ENCODE results near the gene TMEM126B. TPM values are rescaled to one million over a fixed set of nuclear protein-coding genes. Genes with fewer than 3 reads are reported as not detected.

Gene TMEM126B
- 38.3 and 58.6 TPM in 2 replicates for total RNA-seq

GRCh38 chr11:85627998-85628770 is at the start of gene TMEM126B:
Gene TMEM126B (plus strand): TSS chr11:85628593. CDS start chr11:85628608, 15 bp downstream.

DNA sequence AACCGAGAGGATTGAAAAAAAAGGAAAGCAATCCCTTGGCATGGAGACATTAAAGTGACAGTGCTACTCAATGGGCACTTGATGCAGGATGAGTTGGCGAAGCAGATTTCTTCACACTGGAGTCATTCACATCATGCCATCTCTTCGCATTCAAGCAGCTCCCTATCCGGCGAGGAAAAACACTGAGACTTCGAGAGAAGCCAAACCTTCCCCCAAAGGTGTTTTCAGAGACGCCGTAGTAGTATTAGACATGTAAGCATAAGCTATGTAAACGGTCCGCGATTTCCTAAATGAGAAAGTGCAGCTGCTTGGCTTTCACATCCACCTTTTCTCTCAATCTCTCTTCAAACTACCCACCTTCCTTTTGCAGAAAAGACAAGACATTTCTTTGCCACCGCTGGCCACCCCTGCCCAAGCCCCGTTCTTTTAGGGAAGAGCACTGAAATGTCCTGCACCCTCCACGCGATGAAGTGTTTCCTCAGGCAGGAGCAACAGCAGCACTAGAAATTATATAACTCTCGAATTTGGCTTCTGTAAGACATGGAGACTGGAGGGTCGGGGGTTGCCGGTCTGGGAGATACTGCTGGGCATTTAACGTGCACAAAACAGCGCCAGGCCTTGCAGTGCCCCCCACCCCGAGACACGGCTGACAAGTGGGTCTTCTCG is 928 bp upstream of the TMEM126B start, which contains the start of gene DLG2:
TSS of gene DLG2 (minus strand) at position 13 of the 666 bp plus-strand sequence.

GRCh38 chr11:85647604-85648299 is 19.4 kb downstream of the TMEM126B start, which contains the start of gene TMEM126A:
Gene TMEM126A (plus strand): TSS chr11:85647967. CDS start chr11:85650256, 2,289 bp downstream.

DNA sequence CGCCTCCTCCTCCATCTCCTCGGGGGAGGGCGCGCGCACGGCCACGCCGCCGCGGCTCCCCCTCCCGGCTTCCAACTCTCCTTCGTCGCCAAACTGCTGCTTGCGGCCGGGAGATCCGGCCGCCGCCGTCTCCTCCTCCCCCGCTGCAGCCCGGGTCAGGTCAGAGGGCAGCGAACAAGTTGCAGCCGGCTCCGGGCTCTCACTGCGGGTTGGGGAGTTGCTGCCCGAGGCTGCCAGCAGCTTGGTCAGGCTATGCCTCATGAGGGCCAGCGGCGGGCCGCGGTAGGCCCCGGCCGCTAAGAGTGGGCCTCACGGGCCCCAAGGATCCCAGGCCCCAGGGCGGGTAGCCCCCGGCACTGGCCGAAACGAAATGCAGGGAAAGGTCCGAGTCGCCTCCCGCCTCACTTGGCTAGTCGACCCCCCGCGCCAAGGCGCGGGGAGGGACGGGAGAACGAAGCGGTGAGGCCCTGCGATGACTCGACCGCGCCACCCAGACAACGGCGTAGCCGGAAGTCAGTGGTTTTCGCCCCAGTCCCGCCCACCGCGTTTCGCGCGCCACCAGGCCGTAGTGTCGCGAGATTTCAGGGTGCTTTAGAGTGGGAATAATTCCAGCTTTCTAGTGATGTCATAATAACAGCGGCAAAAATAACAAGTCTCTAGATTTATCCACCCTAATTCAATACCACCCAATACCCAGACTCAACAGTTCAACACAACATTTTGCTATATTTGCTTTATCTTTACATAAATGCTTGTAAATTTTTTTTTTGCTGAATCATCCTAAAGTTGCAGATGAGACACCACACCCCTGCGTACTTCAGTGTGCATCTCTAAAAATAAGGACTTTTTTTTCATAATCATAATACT is 36.5 kb downstream of the TMEM126B start, which contains the start of gene CREBZF:
TSS of gene CREBZF (minus strand) at position 515 of the 867 bp plus-strand sequence. CDS start at position 261, 254 bp downstream.

DNA sequence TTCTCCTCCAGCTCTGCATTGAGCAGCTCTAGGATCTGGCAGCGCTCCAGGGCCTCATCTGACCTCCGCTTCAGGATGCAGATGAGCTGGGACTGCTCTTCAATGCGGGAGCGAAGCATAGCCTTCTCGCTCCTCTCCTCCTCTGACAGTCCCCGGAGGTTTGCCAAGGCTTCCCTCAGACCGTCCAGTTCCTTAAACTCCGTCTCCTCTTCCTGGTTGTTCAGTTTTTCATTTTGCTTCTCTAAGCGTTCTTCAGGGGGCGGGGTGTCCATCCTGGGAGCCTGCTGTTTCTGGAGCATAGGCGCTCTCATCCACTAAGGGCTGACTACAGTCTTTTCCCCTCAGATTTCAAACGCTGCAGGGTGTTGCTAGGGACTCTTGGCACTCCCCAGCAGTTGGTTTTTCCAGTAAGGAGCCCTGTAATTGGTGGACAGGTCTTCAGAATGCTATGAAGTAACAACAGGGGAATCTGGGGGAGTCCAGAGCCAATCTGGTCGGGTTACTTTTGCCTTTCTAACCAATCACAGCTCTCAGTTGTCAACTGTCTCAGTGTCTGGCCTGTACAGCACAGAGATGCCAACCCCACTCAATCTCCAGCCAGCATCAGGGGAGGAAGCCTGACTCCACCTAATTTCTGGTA is 57.5 kb downstream of the TMEM126B start, which contains the start of gene CCDC89:
TSS of gene CCDC89 (minus strand) at position 376 of the 640 bp plus-strand sequence. CDS start at position 311, 65 bp downstream.

Other genes starting within 250 kb of the TMEM126B start
- 0.26 and 1.6 TPM in 2 replicates for gene DLG2, start 1.2 kb upstream of the TMEM126B start, total RNA-seq
- gene TMEM126A, start 19.4 kb downstream of the TMEM126B start, total RNA-seq: 18.8 and 42.4 TPM in 2 replicates
- 18.5 and 26.9 TPM in 2 replicates for gene CREBZF, start 36.5 kb downstream of the TMEM126B start, total RNA-seq
- gene CCDC89, start 57.6 kb downstream of the TMEM126B start, total RNA-seq: 2.7 and 2.8 TPM in 2 replicates
- gene SYTL2, start 182.5 kb downstream of the TMEM126B start, total RNA-seq: 11.0 and 18.5 TPM in 2 replicates
- gene CCDC83, start 226.8 kb downstream of the TMEM126B start, total RNA-seq: not detected in 2 replicates